Loucy (cell line): Measurements from ENCODE around the gene ITGB8.
A peak's percentile ranks its signal among the peaks of the same experiment; 100 is the strongest.

Experiments used
- H2AFZ ChIP-seq: fragments of 200-600 bp; sonication (generic); 2 replicates; pipeline ENCODE4 v1.6.0; 2016; ENCODE audit warnings: antibody characterized with exemption, mild to moderate bottlenecking, low read length, moderate library complexity
- H3F3A ChIP-seq: fragments of 200-600 bp; 2 replicates; pipeline ENCODE4 v1.6.0; 2016; ENCODE audit warnings: antibody characterized with exemption, low read depth, mild to moderate bottlenecking
- H3K27me3 ChIP-seq: fragments of 200-600 bp; sonication (generic); 2 replicates; pipeline ENCODE4 v1.6.1; 2014; ENCODE audit warnings: low read length, mild to moderate bottlenecking; ENCODE audit not compliant: insufficient read depth, poor library complexity, severe bottlenecking
- H3K36me3 ChIP-seq: fragments of 200-600 bp; sonication (generic); 2 replicates; pipeline ENCODE4 v1.6.1; 2016; ENCODE audit warnings: low read length; ENCODE audit not compliant: insufficient read depth
- H3K4me1 ChIP-seq: fragments of 200-600 bp; sonication (generic); 2 replicates; pipeline ENCODE4 v1.5.1; 2014; ENCODE audit warnings: low read length, mild to moderate bottlenecking; ENCODE audit not compliant: insufficient read depth, poor library complexity, severe bottlenecking
- H3K4me2 ChIP-seq: fragments of 200-600 bp; sonication (generic); 2 replicates; pipeline ENCODE4 v1.6.0; 2014; ENCODE audit warnings: antibody characterized with exemption, low read length, low read depth, mild to moderate bottlenecking; ENCODE audit not compliant: poor library complexity, severe bottlenecking
- H3K4me3 ChIP-seq: fragments of 200-600 bp; sonication (generic); 2 replicates; pipeline ENCODE4 v1.5.1; 2014; ENCODE audit warnings: low read length, mild to moderate bottlenecking, mixed read lengths; ENCODE audit not compliant: poor library complexity, severe bottlenecking
- H3K79me2 ChIP-seq: fragments of 200-600 bp; sonication (generic); 2 replicates; pipeline ENCODE4 v1.6.1; 2014; ENCODE audit warnings: low read length; ENCODE audit not compliant: insufficient read depth
- H3K9ac ChIP-seq: fragments of 200-600 bp; sonication (generic); 2 replicates; pipeline ENCODE4 v1.6.0; 2014; ENCODE audit warnings: mild to moderate bottlenecking, low read depth, low read length, moderate library complexity; ENCODE audit not compliant: poor library complexity, severe bottlenecking
- H3K9me2 ChIP-seq: fragments of 200-600 bp; sonication (generic); replicated peaks from 2 replicates; pipeline ENCODE4 v1.6.1; 2016; ENCODE audit warnings: low read depth, low read length, mixed read lengths
- H3K9me3 ChIP-seq: fragments of 200-600 bp; sonication (generic); 2 replicates; pipeline ENCODE4 v1.6.1; 2014; ENCODE audit warnings: mild to moderate bottlenecking, antibody characterized with exemption, low read length, low read depth; ENCODE audit not compliant: insufficient read depth
- H4K20me1 ChIP-seq: fragments of 200-600 bp; sonication (generic); 2 replicates; pipeline ENCODE4 v1.6.0; 2014; ENCODE audit warnings: antibody characterized with exemption, low read length, mild to moderate bottlenecking; ENCODE audit not compliant: insufficient read depth, poor library complexity, severe bottlenecking
- EZH2phosphoT487 ChIP-seq: fragments of 200-600 bp; IDR thresholded peaks from 2 replicates; pipeline ENCODE4 v1.6.1; 2018; ENCODE audit warnings: antibody characterized with exemption, mild to moderate bottlenecking, moderate library complexity, borderline replicate concordance
- TF ChIP-seq, protein P1 (sequence below): fragments of 200-600 bp; sonication (generic); conservative IDR thresholded peaks from 2 replicates; pipeline ENCODE4 v1.5.1; 2014; ENCODE audit warnings: mild to moderate bottlenecking, antibody characterized with exemption, low read length

Gene ITGB8

DNA sequence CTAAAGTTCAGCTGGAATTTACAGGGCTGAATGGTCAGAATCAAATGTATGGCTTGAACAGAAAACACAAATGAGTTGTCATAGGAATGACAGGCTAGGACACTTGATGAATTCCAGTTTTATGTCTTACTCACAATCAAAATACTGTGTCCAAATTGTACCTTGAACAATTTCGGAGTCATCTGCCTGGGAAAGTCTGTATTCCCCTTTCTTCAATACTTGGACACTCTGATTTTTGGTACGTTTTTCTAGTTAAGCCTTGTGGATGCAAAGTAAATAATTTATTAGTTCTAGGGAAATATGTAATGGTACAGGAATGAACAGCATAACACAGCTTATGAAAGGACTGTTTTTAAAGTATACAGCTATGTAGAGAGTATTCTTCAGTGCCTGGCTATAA lies 100.4 kb downstream of the ITGB8 start:
- Histone ChIP-seq H2AFZ (no peak overlapping the region), H3K4me3 (no peak overlapping the region)
- TF ChIP-seq, protein P1, sequence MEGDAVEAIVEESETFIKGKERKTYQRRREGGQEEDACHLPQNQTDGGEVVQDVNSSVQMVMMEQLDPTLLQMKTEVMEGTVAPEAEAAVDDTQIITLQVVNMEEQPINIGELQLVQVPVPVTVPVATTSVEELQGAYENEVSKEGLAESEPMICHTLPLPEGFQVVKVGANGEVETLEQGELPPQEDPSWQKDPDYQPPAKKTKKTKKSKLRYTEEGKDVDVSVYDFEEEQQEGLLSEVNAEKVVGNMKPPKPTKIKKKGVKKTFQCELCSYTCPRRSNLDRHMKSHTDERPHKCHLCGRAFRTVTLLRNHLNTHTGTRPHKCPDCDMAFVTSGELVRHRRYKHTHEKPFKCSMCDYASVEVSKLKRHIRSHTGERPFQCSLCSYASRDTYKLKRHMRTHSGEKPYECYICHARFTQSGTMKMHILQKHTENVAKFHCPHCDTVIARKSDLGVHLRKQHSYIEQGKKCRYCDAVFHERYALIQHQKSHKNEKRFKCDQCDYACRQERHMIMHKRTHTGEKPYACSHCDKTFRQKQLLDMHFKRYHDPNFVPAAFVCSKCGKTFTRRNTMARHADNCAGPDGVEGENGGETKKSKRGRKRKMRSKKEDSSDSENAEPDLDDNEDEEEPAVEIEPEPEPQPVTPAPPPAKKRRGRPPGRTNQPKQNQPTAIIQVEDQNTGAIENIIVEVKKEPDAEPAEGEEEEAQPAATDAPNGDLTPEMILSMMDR = no peak
- no peak for TF ChIP-seq EZH2phosphoT487

DNA sequence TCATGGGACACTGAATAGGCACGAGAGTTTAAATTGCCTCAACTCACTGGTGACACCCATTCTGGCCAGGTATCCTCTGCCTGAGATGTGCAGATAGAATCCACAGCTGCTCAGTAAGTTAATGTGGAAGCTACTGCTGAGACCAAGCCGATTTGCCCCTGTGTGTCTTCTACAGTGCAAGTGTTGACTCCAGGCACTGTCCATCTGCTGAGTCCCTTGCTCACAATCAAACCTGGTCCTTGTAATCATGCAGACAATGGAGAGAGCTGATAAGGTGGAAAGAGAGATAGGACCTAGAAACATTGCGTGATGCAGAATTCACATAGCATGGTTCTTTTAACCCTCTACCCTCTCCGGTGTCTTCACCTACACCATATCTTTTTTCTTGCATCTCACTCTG lies 101.4 kb downstream of the ITGB8 start:
- H3F3A ChIP-seq = no peaks in the 10 kb centered on the region
- no peak overlapping the region for H3K9ac ChIP-seq
- H2AFZ ChIP-seq = no peak overlapping the region
- no peaks in the 10 kb centered on the region for H3K79me2 ChIP-seq
- H4K20me1 ChIP-seq = no peaks in the 10 kb centered on the region
- H3K9me2 ChIP-seq = no peaks in the 10 kb centered on the region
- TF ChIP-seq, protein P1 = no peak
- TF ChIP-seq EZH2phosphoT487 = no peak
- H3K36me3 ChIP-seq = no peaks in the 10 kb centered on the region
- no peak overlapping the region for H3K4me2 ChIP-seq
- H3K4me3 ChIP-seq = no peak overlapping the region
- H3K9me3 ChIP-seq = no peaks in the 10 kb centered on the region
- H3K4me1 ChIP-seq = peaks cover 6% of the 10 kb centered on the region
- no peaks in the 10 kb centered on the region for H3K27me3 ChIP-seq

More for the DNA sequence above, 100.4 kb downstream of the ITGB8 start:
- H3K4me2 ChIP-seq = no peak overlapping the region
- no peaks in the 10 kb centered on the region for H3K9me3 ChIP-seq
- no peaks in the 10 kb centered on the region for H3K9me2 ChIP-seq
- H3K79me2 ChIP-seq = no peaks in the 10 kb centered on the region
- H3K27me3 ChIP-seq = no peaks in the 10 kb centered on the region
- H3K36me3 ChIP-seq = no peaks in the 10 kb centered on the region
- no peaks in the 10 kb centered on the region for H3F3A ChIP-seq
- H3K4me1 ChIP-seq = peaks cover 4% of the 10 kb centered on the region
- H4K20me1 ChIP-seq = no peaks in the 10 kb centered on the region
- H3K9ac ChIP-seq = no peak overlapping the region

DNA sequence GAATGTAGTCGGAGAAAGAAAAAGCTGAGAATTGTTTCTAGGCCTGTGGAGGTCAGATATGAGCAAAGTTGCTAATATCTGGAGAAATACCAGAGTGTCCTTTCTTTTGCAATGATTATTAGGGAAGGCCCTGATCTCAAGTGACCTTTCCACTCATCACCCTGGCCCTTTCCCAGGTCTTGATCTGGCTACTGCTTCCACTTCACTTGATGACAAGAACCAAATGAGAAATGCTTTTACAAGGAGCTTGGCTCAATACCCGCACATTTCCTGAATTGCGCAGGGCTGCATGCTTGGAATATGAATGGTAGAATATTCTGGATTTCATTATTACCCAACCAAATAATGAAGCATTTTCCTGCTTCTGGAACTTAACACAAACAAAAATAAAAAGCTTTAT lies 104.6 kb downstream of the ITGB8 start:
- TF ChIP-seq EZH2phosphoT487 = no peak
- TF ChIP-seq, protein P1 = no peak
- H3K9me3 ChIP-seq = no peaks in the 10 kb centered on the region
- H3K79me2 ChIP-seq = no peaks in the 10 kb centered on the region
- no peaks in the 10 kb centered on the region for H4K20me1 ChIP-seq
- no peak overlapping the region for H3K4me2 ChIP-seq
- no peaks in the 10 kb centered on the region for H3K36me3 ChIP-seq
- H3K27me3 ChIP-seq = no peaks in the 10 kb centered on the region
- H3F3A ChIP-seq = no peaks in the 10 kb centered on the region
- H3K4me1 ChIP-seq = peaks cover 30% of the 10 kb centered on the region
- H3K9me2 ChIP-seq = no peaks in the 10 kb centered on the region
- H2AFZ ChIP-seq = peak overlapping the region; percentile 16; the same call in 1 of the 2 replicates
- no peak overlapping the region for H3K4me3 ChIP-seq
- no peak overlapping the region for H3K9ac ChIP-seq
